ENCODE measurements around the gene AFAP1. TPM values are rescaled to one million over a fixed set of nuclear protein-coding genes. Genes with fewer than 3 reads are reported as not detected.

AFAP1 gene
- total and polyA plus RNA-seq, 2 donors from 2014 or later = 2.6 to 26.3 TPM

- Histone ChIP-seq H3K27me3 (ENCODE audit: control insufficient read depth, insufficient read depth, low read length) (no peaks in the 10 kb centered on the region), H3K9me3 (ENCODE audit: control insufficient read depth in 2 of 3, insufficient read depth in 1 of 3, low read length in 3 of 3) (peaks cover 0 to 3% (median 0%) of the 10 kb centered on the region in 3 donors), H3K36me3 (ENCODE audit: control insufficient read depth in 2 of 3, insufficient read depth in 3 of 3, low read length in 3 of 3) (no peaks in the 10 kb centered on the region), H3K9ac (ENCODE audit: low read length in 3 of 3) (no peak overlapping the region), H3K4me3 (ENCODE audit: low read length in 3 of 3) (no peak overlapping the region), H3K27ac (ENCODE audit: low read depth in 2 of 2, low read length in 2 of 2) (no peak overlapping the region), H3K4me1 (ENCODE audit: control insufficient read depth in 2 of 3, insufficient read depth in 2 of 3, low read depth in 1 of 3, low read length in 3 of 3) (peaks cover 0 to 2% (median 0%) of the 10 kb centered on the region in 3 donors)
- DNase-seq (no peak), FAIRE-seq (no peak)
- intact Hi-C loops (cut with DNase I) = no loop called here
- TF ChIP-seq CTCF (IDR thresholded peaks at IDR 0.05; ENCODE audit: borderline replicate concordance, extremely low read depth, insufficient read depth) = no peak
These were observed 216.8 kb downstream of the AFAP1 start for GRCh38 chr4:7722766-7723387.

GRCh38 chr4:7721984-7722551 is 217.6 kb downstream of the AFAP1 start:
- peaks cover 0 to 2% (median 0%) of the 10 kb centered on the region in 3 donors for H3K4me1 ChIP-seq (ENCODE audit: control insufficient read depth in 2 of 3, insufficient read depth in 2 of 3, low read depth in 1 of 3, low read length in 3 of 3)
- H3K9ac ChIP-seq (ENCODE audit: low read length in 3 of 3) = no peak overlapping the region
- no peak for TF ChIP-seq CTCF (IDR thresholded peaks at IDR 0.05; ENCODE audit: borderline replicate concordance, extremely low read depth, insufficient read depth)
- FAIRE-seq (no peak), DNase-seq (peak in 1 of 5 donors; percentile 30)
- H3K27ac ChIP-seq (ENCODE audit: low read depth in 2 of 2, low read length in 2 of 2) = no peak overlapping the region
- no peaks in the 10 kb centered on the region for H3K36me3 ChIP-seq (ENCODE audit: control insufficient read depth in 2 of 3, insufficient read depth in 3 of 3, low read length in 3 of 3)
- H3K4me3 ChIP-seq (ENCODE audit: low read length in 3 of 3) = no peak overlapping the region
- peaks cover 0 to 3% (median 0%) of the 10 kb centered on the region in 3 donors for H3K9me3 ChIP-seq (ENCODE audit: control insufficient read depth in 2 of 3, insufficient read depth in 1 of 3, low read length in 3 of 3)
- intact Hi-C loops (cut with DNase I) = no loop called here
- H3K27me3 ChIP-seq (ENCODE audit: control insufficient read depth, insufficient read depth, low read length) = no peaks in the 10 kb centered on the region

- Histone ChIP-seq H3K36me3 (ENCODE audit: control insufficient read depth in 2 of 3, insufficient read depth in 3 of 3, low read length in 3 of 3) (no peaks in the 10 kb centered on the region), H3K27me3 (ENCODE audit: control insufficient read depth, insufficient read depth, low read length) (no peaks in the 10 kb centered on the region), H3K27ac (ENCODE audit: low read depth in 2 of 2, low read length in 2 of 2) (no peak overlapping the region), H3K9ac (ENCODE audit: low read length in 3 of 3) (no peak overlapping the region), H3K4me3 (ENCODE audit: low read length in 3 of 3) (no peak overlapping the region), H3K9me3 (ENCODE audit: control insufficient read depth in 2 of 3, insufficient read depth in 1 of 3, low read length in 3 of 3) (peaks cover 0 to 3% (median 0%) of the 10 kb centered on the region in 3 donors), H3K4me1 (ENCODE audit: control insufficient read depth in 2 of 3, insufficient read depth in 2 of 3, low read depth in 1 of 3, low read length in 3 of 3) (peaks cover 0 to 2% (median 0%) of the 10 kb centered on the region in 3 donors)
- peak; percentile 76 for TF ChIP-seq CTCF (IDR thresholded peaks at IDR 0.05; ENCODE audit: borderline replicate concordance, extremely low read depth, insufficient read depth)
- DNase-seq (peak in 4 of 5 donors; percentile 74 to 87 (median 82)), FAIRE-seq (no peak)
- intact Hi-C loops (cut with DNase I) = no loop called here
These were observed 220.1 kb downstream of the AFAP1 start for GRCh38 chr4:7719354-7720174.

All from kidney (tissue), 14 donors.